Brain microvascular endothelial cell (primary cell): ENCODE results near the gene RNF157.
"Not testable (repeated sequence)": the region's sequence is repeated elsewhere in the genome, so short reads cannot be mapped to it uniquely, and the experiment has no call there.

Experiments
- DNase-seq: peaks from one replicate; pipeline ENCODE4 v3.0.0-alpha.2; 2020
- H3K27ac ChIP-seq: fragments of 250-450 bp; sonication (Bioruptor Pico); 2 replicates; pipeline ENCODE4 v1.5.1; 2020; ENCODE audit warnings: mild to moderate bottlenecking, moderate library complexity
- H3K27me3 ChIP-seq: fragments of 250-450 bp; sonication (Bioruptor Pico); replicated peaks from 2 replicates; pipeline ENCODE4 v1.5.1; 2020; ENCODE audit warnings: mild to moderate bottlenecking
- H3K36me3 ChIP-seq: fragments of 250-450 bp; sonication (Bioruptor Pico); replicated peaks from 2 replicates; pipeline ENCODE4 v1.5.1; 2020; ENCODE audit warnings: mild to moderate bottlenecking
- H3K4me3 ChIP-seq: 2 replicates; pipeline ENCODE4 v1.5.1; 2011; ENCODE audit warnings: low read depth, mild to moderate bottlenecking, control low read depth, low read length, moderate library complexity
- in situ Hi-C: cut with HindIII; loops from 2 replicates; pipeline ENCODE4 v1.10.0; 2017; ENCODE audit warnings: low sequenced_read_pairs, low pct_ligation_motif_present
- TF ChIP-seq, protein P1 (sequence below): IDR thresholded peaks from 2 replicates; pipeline ENCODE4 v1.5.1; 2011; ENCODE audit warnings: low read depth, mild to moderate bottlenecking, moderate library complexity, low read length, control low read depth, inconsistent platforms; ENCODE audit errors: missing control alignments

RNF157 gene

DNA sequence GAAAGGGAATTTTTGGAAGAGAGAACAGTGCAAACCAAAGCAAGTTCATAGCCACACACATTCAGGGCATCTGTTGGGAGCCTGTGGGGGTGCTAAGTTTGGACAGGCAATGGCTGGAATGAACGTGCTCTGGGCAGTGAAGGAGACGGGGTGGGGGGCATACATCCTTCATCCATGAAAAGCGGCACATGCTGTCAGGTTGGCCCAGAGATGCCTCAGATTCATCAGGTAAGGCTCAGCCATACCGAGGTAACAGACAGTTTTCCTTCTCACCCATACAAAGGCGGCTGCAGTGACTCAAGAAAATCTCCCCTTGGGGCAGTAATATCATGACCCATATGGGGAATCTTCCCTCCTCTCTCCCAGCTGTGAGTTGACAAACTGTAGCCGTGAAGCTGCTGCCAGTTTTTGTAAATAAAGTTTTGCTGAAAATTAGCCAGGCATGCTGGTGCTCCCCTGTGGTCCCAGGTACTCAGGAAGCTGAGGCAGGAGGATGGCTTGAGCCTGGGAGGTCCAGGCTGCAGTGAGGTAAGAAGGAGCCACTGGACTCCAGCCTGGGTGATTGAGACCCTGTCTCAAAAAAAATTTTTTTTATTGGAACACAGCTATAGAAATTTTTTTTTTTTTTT lies 15.6 kb upstream of the RNF157 start:
- no peak for DNase-seq
- TF ChIP-seq, protein P1, sequence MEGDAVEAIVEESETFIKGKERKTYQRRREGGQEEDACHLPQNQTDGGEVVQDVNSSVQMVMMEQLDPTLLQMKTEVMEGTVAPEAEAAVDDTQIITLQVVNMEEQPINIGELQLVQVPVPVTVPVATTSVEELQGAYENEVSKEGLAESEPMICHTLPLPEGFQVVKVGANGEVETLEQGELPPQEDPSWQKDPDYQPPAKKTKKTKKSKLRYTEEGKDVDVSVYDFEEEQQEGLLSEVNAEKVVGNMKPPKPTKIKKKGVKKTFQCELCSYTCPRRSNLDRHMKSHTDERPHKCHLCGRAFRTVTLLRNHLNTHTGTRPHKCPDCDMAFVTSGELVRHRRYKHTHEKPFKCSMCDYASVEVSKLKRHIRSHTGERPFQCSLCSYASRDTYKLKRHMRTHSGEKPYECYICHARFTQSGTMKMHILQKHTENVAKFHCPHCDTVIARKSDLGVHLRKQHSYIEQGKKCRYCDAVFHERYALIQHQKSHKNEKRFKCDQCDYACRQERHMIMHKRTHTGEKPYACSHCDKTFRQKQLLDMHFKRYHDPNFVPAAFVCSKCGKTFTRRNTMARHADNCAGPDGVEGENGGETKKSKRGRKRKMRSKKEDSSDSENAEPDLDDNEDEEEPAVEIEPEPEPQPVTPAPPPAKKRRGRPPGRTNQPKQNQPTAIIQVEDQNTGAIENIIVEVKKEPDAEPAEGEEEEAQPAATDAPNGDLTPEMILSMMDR, result no peak
- H3K4me3 ChIP-seq, result no peak overlapping the region
- H3K27me3 ChIP-seq, result no peaks in the 10 kb centered on the region
- no peak overlapping the region for H3K27ac ChIP-seq
- in situ Hi-C loops, result loop anchor here (25.0 kb wide), 1 partner anchor 94 kb away; no protein-coding TSS in a partner anchor
- H3K36me3 ChIP-seq, result no peaks in the 10 kb centered on the region

DNA sequence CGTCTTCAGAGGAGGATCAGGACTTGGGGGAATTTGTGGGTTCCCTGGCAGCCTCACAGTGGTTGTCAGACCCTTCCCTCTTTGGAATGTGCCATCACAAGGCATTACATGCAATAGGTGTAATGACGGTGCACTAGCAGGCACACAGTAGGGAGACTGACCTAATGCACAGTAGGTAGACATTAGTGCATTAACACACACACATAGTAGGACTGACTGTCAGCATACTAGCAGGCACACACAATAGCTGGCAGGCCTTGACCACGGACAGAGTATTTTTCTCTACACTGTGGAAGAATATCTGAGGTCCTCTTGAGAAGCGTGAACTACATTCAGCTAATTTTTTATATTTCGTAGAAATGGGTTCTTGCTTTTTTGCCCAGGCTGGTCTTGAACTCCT lies 14.0 kb upstream of the RNF157 start:
- in situ Hi-C loops, result loop anchor here (25.0 kb wide), 1 partner anchor 92 kb away; no protein-coding TSS in a partner anchor
- DNase-seq, result no peak
- TF ChIP-seq, protein P1, result no peak
- Histone ChIP-seq H3K27me3 (no peaks in the 10 kb centered on the region), H3K4me3 (no peak overlapping the region), H3K27ac (no peak overlapping the region), H3K36me3 (no peaks in the 10 kb centered on the region)

DNA sequence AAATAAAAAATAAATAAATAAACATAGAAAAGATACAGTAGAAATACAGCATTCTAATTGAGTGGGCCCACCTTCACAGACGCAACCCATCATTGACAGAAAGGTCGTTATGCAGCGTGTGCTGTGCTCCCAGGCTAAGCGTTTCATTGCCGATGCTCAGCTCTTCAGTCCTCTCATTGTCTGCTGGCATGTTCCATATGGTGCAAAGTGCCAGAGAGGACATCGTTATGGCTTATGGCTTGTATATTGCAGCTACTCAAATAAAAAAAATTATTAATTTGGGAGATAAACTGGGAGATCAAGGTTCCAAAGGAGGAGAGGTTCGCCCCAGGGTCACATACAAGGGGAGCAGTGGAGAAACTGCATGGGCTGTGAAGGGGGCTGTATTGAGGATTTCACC lies 13.5 kb upstream of the RNF157 start:
- no peak overlapping the region for H3K27ac ChIP-seq
- in situ Hi-C loops, result loop anchor here (25.0 kb wide), 1 partner anchor 92 kb away; no protein-coding TSS in a partner anchor
- DNase-seq, result no peak
- TF ChIP-seq, protein P1, result no peak
- no peaks in the 10 kb centered on the region for H3K27me3 ChIP-seq
- no peaks in the 10 kb centered on the region for H3K36me3 ChIP-seq
- no peak overlapping the region for H3K4me3 ChIP-seq

DNA sequence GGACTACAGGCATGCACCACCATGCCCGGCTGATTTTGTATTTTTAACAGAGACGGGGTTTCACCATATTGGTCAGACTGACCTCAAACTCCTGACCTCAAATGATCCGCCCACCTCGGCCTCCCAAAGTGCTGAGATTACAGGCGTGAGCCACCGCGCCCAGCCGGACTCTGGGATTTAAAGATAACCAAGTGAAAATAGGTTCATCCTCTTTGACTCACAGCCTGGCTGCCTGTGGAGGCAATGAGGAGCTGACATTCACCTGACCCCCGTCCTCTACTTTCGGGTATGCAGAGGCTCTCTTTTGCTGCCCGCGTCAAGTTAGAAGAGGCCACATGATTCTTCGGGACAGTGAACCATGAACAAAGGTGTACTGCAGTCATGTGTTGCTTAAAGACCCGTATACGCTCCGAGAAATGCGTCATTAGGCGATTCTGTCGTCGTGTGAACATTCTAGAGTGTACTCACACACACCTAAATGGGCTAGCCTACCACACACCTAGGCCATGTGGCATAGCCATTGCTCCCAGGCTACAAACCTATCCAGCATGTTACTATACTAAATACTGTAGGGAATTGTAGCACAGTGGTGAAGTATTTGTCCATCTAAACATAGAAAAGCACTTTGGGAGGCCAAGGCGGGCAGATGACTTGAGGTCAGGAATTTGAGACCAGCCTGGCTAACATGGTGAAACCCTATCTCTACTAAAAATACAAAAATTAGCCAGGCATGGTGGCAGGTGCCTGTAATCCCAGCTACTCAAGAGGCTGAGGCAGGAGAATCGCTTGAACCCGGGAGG lies 12.9 kb upstream of the RNF157 start:
- not testable (repeated sequence) for DNase-seq, H3K4me3 ChIP-seq, H3K27me3 ChIP-seq, H3K36me3 ChIP-seq, H3K27ac ChIP-seq
- in situ Hi-C loops, result loop anchor here (25.0 kb wide), 1 partner anchor 91 kb away; no protein-coding TSS in a partner anchor

DNA sequence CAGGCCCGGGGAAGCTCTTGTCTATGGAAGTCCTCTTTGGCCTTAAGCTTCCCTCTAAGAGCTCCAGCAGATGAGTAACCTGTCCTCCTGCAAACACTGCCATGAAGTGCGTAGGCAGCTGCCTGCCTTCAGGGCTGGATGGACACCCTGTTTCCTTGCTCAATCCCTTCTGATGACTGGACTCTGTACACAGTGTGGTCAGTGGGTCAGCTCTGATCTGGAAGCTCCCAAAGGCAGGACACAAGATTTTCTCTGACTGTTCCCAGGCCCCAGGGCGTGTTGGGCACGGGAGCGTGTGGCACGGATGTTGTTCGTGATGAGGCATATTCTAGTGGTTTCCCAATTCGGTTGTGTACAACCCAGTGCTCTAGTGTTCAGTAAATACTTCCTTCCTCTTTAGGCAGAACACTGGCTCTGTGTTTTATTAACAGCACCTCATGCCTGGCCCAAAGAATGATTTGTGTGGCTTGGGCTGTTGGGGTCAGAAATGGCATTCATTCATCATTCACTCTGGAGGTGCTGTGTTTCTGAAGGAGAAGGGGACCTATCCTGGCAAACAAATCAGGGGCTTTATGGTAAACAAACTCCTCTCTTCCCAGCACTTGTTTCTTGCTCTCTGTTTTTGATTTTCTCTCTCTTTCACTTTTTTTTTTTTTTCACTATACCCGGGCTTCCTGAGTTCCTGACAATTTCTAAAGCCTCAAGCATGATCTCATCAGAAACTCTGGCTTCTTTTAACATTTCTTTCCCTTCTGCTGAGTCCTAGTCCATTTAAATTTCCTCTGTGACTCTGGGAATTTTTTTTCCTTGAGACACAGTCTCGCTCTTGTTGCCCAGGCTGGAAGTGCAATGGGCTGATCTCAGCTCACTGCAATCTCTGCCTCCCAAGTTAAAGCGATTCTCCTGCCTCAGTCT lies 12.0 kb upstream of the RNF157 start:
- peak; percentile 70 for DNase-seq
- H3K36me3 ChIP-seq, result no peaks in the 10 kb centered on the region
- in situ Hi-C loops, result loop anchor here (25.0 kb wide), 1 partner anchor 90 kb away; no protein-coding TSS in a partner anchor
- TF ChIP-seq, protein P1, result no peak
- H3K4me3 ChIP-seq, result no peak overlapping the region
- H3K27ac ChIP-seq, result peak overlapping the region; percentile 30
- no peaks in the 10 kb centered on the region for H3K27me3 ChIP-seq
